GM12865 (cell line): ENCODE results near the gene PRELP.

Experiments
- DNase-seq: peaks from one replicate; pipeline ENCODE4 v3.0.0; 2010; ENCODE audit warnings: low read depth
- H3K4me3 ChIP-seq: 2 replicates; pipeline ENCODE4 v1.5.1; 2011; ENCODE audit warnings: mild to moderate bottlenecking, low read depth, low read length, control low read depth
- CTCF ChIP-seq: IDR thresholded peaks from 2 replicates; pipeline ENCODE4 v1.5.1; 2011; ENCODE audit warnings: low read length, control low read depth, low read depth, inconsistent platforms; ENCODE audit not compliant: insufficient read depth; ENCODE audit errors: missing control alignments

The PRELP gene

GRCh38 chr1:203437696-203438315 lies 37.8 kb upstream of the PRELP start:
- TF ChIP-seq CTCF = no peak
- DNase-seq = no peak
- no peak overlapping the region for H3K4me3 ChIP-seq

DNA sequence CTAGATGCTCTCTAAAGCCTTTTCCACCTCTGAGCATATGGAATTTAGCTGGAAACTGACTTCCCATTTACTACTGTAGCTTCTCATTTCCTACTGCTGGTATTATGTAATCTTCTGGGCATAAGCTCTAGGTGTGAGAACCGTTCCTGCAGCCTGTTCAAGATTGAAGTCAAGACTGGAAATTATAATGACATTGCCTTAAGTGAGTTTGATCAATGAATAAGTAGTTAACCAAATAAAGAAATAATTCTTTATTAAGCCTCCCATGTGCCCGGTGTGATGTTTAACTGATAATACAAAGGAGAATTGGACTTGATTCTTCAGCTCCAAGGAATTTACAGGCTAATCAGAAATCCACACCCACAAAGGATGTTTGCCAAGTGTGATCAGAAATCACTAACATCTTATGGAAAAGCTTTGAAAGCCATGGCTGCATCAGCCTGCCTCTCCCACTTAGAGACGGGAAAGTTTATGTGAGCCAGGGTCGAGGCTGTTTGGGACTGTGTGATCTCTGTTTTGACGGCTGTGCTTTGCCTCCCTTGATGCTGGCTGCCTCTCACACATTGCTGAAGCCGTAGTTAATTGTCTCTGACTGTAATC lies 36.4 kb upstream of the PRELP start:
- DNase-seq = no peak
- no peak for TF ChIP-seq CTCF

GRCh38 chr1:203440771-203441170 lies 34.8 kb upstream of the PRELP start:
- peak; percentile 43 for TF ChIP-seq CTCF
- peak; percentile 57 for DNase-seq
- no peak overlapping the region for H3K4me3 ChIP-seq

More for the DNA sequence above, 36.4 kb upstream of the PRELP start:
- no peak overlapping the region for H3K4me3 ChIP-seq

- TF ChIP-seq CTCF = no peak
- no peak overlapping the region for H3K4me3 ChIP-seq
- DNase-seq = no peak
These were observed 33.8 kb upstream of the PRELP start for GRCh38 chr1:203441766-203442165.

GRCh38 chr1:203442821-203443220 lies 32.8 kb upstream of the PRELP start:
- no peak for TF ChIP-seq CTCF
- H3K4me3 ChIP-seq = no peak overlapping the region
- DNase-seq = no peak

DNA sequence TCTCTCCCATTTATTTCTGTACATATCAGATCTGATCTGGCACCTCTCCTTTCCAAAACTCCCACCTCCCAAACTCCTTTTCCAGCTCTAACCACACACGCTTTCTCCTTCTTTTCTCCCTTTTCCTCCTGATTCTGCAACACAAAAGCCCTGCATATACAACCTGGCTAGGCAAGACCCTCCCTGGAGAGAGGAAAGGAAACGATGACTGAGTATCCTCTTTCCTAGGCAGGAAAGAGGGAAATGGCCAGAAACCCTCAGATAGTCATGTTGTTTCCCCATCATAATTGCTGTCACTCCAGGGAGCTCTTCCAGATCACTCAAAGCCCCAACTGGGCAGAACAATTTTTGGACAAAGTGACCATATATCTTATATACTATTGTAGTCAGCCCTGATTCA lies 32.3 kb upstream of the PRELP start:
- TF ChIP-seq CTCF = no peak
- DNase-seq = no peak
- H3K4me3 ChIP-seq = no peak overlapping the region

GRCh38 chr1:203444171-203444576 lies 31.4 kb upstream of the PRELP start:
- no peak for DNase-seq
- no peak overlapping the region for H3K4me3 ChIP-seq
- peak; percentile 28 for TF ChIP-seq CTCF
